SU-DHL-6 (cell line): ENCODE measurements around the gene GPNMB.

Experiments
- H2AFZ ChIP-seq: fragments of 200-600 bp; sonication (generic); 2 replicates; pipeline ENCODE4 v1.6.1; 2014; ENCODE audit warnings: low read depth, mild to moderate bottlenecking, moderate library complexity, mixed read lengths, antibody characterized with exemption, low read length; ENCODE audit not compliant: severe bottlenecking
- H3F3A ChIP-seq: fragments of 200-600 bp; shearing (Covaris generic); 2 replicates; pipeline ENCODE4 v1.6.0; 2016; ENCODE audit warnings: antibody characterized with exemption, mild to moderate bottlenecking; ENCODE audit not compliant: insufficient read depth
- H3K27ac ChIP-seq: fragments of 200-600 bp; sonication (generic); 2 replicates; pipeline ENCODE4 v1.5.1; 2016; ENCODE audit warnings: low read depth, mild to moderate bottlenecking, low read length, moderate library complexity, mixed read lengths
- H3K27me3 ChIP-seq: fragments of 200-600 bp; sonication (generic), shearing (Covaris generic); 2 replicates; pipeline ENCODE4 v1.6.0; 2014; ENCODE audit warnings: mild to moderate bottlenecking, low read length
- H3K36me3 ChIP-seq: fragments of 200-600 bp; sonication (generic); 2 replicates; pipeline ENCODE4 v1.6.1; 2014; ENCODE audit warnings: mild to moderate bottlenecking, low read length, mixed read lengths
- H3K4me2 ChIP-seq: fragments of 300-600, 200-600 bp; shearing (Covaris generic), sonication (generic); 2 replicates; pipeline ENCODE4 v1.6.0; 2014; ENCODE audit warnings: low read length, low read depth, mild to moderate bottlenecking; ENCODE audit not compliant: poor library complexity, severe bottlenecking
- H3K4me3 ChIP-seq: fragments of 200-600 bp; sonication (generic); 2 replicates; pipeline ENCODE4 v1.5.1; 2014; ENCODE audit warnings: antibody characterized with exemption, low read length, mild to moderate bottlenecking, mixed read lengths; ENCODE audit not compliant: insufficient read depth, poor library complexity, severe bottlenecking
- H3K79me2 ChIP-seq: fragments of 200-600 bp; sonication (generic); 2 replicates; pipeline ENCODE4 v1.6.1; 2014; ENCODE audit warnings: mild to moderate bottlenecking, low read length, moderate library complexity; ENCODE audit not compliant: insufficient read depth
- H3K9ac ChIP-seq: fragments of 200-600 bp; sonication (generic); 2 replicates; pipeline ENCODE4 v1.7.0; 2014; ENCODE audit warnings: mild to moderate bottlenecking, low read length
- H3K9me2 ChIP-seq: fragments of 200-600 bp; sonication (generic); replicated peaks from 2 replicates; pipeline ENCODE4 v1.6.1; 2014; ENCODE audit warnings: low read length; ENCODE audit not compliant: insufficient read depth
- H3K9me3 ChIP-seq: fragments of 200-600 bp; sonication (generic); 2 replicates; pipeline ENCODE4 v1.6.1; 2014; ENCODE audit warnings: low read length, mixed read lengths; ENCODE audit not compliant: insufficient read depth
- H4K20me1 ChIP-seq: fragments of 200-600 bp; sonication (generic); 2 replicates; pipeline ENCODE4 v1.6.1; 2014; ENCODE audit warnings: low read depth, mild to moderate bottlenecking, antibody characterized with exemption, low read length, moderate library complexity, mixed read lengths
- EZH2phosphoT487 ChIP-seq: fragments of 200-600 bp; sonication (generic), shearing (Covaris generic); conservative IDR thresholded peaks from 2 replicates; pipeline ENCODE4 v1.6.1; 2018; ENCODE audit warnings: mild to moderate bottlenecking, antibody characterized with exemption, low read length, moderate library complexity, mixed read lengths
- TF ChIP-seq, protein P1 (sequence below): fragments of 200-600 bp; sonication (generic); IDR thresholded peaks from one replicate; pipeline ENCODE4 v1.5.1; 2017; ENCODE audit warnings: antibody characterized with exemption, mild to moderate bottlenecking, low read length, moderate library complexity; ENCODE audit not compliant: insufficient read depth, poor library complexity, severe bottlenecking

Gene GPNMB

DNA sequence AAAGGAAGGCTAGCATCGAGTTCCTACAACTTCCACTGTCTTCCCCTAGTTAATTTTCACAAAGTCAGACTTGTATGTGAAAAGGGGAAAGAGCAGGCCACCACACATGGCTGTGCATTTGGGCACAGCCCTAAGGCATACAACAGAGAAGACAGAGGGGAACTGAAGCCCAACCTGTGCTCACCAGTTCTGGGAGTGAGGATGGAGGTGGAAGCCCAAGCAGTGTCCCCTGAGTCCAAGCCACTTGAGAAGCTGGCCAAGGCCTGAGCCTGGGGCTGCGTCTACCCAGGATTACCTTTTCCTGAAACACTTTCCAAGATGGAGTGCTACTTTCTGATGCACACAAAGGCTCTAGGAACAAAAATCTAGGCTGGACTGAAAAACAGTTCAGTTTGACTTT lies 20.3 kb downstream of the GPNMB start:
- no peaks in the 10 kb centered on the region for H3K79me2 ChIP-seq
- TF ChIP-seq EZH2phosphoT487 = no peak
- TF ChIP-seq, protein P1, sequence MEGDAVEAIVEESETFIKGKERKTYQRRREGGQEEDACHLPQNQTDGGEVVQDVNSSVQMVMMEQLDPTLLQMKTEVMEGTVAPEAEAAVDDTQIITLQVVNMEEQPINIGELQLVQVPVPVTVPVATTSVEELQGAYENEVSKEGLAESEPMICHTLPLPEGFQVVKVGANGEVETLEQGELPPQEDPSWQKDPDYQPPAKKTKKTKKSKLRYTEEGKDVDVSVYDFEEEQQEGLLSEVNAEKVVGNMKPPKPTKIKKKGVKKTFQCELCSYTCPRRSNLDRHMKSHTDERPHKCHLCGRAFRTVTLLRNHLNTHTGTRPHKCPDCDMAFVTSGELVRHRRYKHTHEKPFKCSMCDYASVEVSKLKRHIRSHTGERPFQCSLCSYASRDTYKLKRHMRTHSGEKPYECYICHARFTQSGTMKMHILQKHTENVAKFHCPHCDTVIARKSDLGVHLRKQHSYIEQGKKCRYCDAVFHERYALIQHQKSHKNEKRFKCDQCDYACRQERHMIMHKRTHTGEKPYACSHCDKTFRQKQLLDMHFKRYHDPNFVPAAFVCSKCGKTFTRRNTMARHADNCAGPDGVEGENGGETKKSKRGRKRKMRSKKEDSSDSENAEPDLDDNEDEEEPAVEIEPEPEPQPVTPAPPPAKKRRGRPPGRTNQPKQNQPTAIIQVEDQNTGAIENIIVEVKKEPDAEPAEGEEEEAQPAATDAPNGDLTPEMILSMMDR = no peak
- no peak overlapping the region for H3K27ac ChIP-seq
- 0 out of 2 replicates have a peak, but pooled peaks cover 3% of the 10 kb centered on the region for H3F3A ChIP-seq
- no peaks in the 10 kb centered on the region for H3K9me2 ChIP-seq
- no peaks in the 10 kb centered on the region for H4K20me1 ChIP-seq
- no peak overlapping the region for H3K4me3 ChIP-seq
- H3K27me3 ChIP-seq = no peaks in the 10 kb centered on the region
- H3K4me2 ChIP-seq = no peak overlapping the region
- H3K36me3 ChIP-seq = no peaks in the 10 kb centered on the region
- no peak overlapping the region for H3K9ac ChIP-seq
- no peak overlapping the region for H2AFZ ChIP-seq
- H3K9me3 ChIP-seq = no peaks in the 10 kb centered on the region

DNA sequence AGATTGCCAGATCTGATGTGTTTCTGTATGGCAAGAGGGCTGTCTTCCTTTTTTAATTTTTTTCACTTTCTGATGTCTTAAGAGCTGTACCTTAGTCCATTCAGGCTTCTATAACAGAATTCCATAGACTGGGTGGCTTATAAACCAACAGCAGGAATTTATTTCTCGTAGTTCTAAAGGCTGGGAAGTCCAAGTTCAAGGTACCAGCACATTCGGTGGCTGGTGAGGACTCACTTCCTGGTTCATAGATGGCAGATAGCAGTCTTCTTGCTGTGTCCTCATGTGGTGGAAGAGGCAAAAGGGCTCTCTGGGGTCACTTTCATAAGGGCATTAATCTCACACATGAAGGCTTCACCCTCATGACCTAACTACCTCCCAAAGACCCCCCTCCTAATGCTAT lies 20.8 kb downstream of the GPNMB start:
- Histone ChIP-seq H3K27me3 (no peaks in the 10 kb centered on the region), H4K20me1 (no peaks in the 10 kb centered on the region), H3K9me2 (no peaks in the 10 kb centered on the region), H3F3A (0 out of 2 replicates have a peak, but pooled peaks cover under 1% of the 10 kb centered on the region), H3K4me3 (no peak overlapping the region), H3K4me2 (no peak overlapping the region), H3K9ac (no peak overlapping the region), H3K9me3 (no peaks in the 10 kb centered on the region), H2AFZ (no peak overlapping the region), H3K27ac (no peak overlapping the region), H3K79me2 (no peaks in the 10 kb centered on the region), H3K36me3 (no peaks in the 10 kb centered on the region)
- no peak for TF ChIP-seq EZH2phosphoT487
- TF ChIP-seq, protein P1 = no peak

DNA sequence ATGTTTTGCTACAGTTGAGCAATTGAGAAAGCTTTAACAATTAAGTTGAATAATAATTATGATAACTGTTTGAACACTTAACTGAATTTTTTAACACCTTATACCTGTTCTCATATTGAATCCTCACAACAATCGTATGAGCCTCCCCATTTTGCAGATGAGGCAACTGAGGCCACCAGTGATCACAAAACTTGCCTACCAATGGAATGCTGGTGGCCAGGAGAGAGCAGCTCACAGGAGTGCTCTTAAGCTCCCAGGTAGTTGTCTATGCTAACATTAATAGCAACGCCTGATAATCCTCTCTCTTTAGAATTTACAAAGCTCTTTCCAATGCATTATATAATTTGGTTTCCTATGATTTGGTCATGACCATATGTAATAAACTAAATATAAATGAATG lies 21.6 kb downstream of the GPNMB start:
- TF ChIP-seq EZH2phosphoT487 = no peak
- TF ChIP-seq, protein P1 = no peak
- no peaks in the 10 kb centered on the region for H3K36me3 ChIP-seq
- H3K4me2 ChIP-seq = no peak overlapping the region
- H3K27ac ChIP-seq = no peak overlapping the region
- H4K20me1 ChIP-seq = no peaks in the 10 kb centered on the region
- H3K4me3 ChIP-seq = no peak overlapping the region
- H3K9me2 ChIP-seq = no peaks in the 10 kb centered on the region
- H3F3A ChIP-seq = no peaks in the 10 kb centered on the region
- no peaks in the 10 kb centered on the region for H3K79me2 ChIP-seq
- no peak overlapping the region for H3K9ac ChIP-seq
- H2AFZ ChIP-seq = no peak overlapping the region
- no peaks in the 10 kb centered on the region for H3K9me3 ChIP-seq
- no peaks in the 10 kb centered on the region for H3K27me3 ChIP-seq
